Natural killer cell treated with Interleukin-12 subunit alpha and Interleukin-12 subunit beta and Interleukin-15 and Interleukin-18, amount 100 ng/mL, for 72 hours (primary cell): ENCODE data around the gene GAB4. TPM values are rescaled to one million over a fixed set of nuclear protein-coding genes. Genes with fewer than 3 reads are reported as not detected.
"Not testable (repeated sequence)": the region's sequence is repeated elsewhere in the genome, so short reads cannot be mapped to it uniquely, and the experiment has no call there.

ENCODE experiments used
- ATAC-seq, 2 donors: fragments of 150-1000 bp; cut with Tn5 transposase in 1 of 2; sonication (Bioruptor Pico), chemical (Tn5 transposase) in 1 of 2; 2 replicates each; pipeline ENCODE4 v1.10.0; 2021
- DNase-seq: peaks from one replicate; pipeline ENCODE4 v3.0.0; 2022; ENCODE audit warnings: low spot score
- H3K27ac Mint-ChIP-seq, 2 donors: 1 replicate in 1 of 2; 2 replicates in 1 of 2; pipeline ENCODE4 v1.8.0; 2022; ENCODE audit warnings: mixed read lengths in 2 of 2, mild to moderate bottlenecking in 1 of 2, moderate library complexity in 1 of 2
- H3K27me3 Mint-ChIP-seq, 2 donors: 1 replicate in 1 of 2; 2 replicates in 1 of 2; pipeline ENCODE4 v1.8.0; 2022; ENCODE audit warnings: mixed read lengths in 2 of 2
- H3K36me3 Mint-ChIP-seq: one replicate; pipeline ENCODE4 v1.8.0; 2022; ENCODE audit warnings: mixed read lengths
- H3K4me1 Mint-ChIP-seq, 2 donors: 1 replicate in 1 of 2; 2 replicates in 1 of 2; pipeline ENCODE4 v1.8.0; 2022; ENCODE audit warnings: low read depth in 2 of 2, mixed read lengths in 2 of 2, mild to moderate bottlenecking in 1 of 2
- H3K4me3 Mint-ChIP-seq: one replicate; pipeline ENCODE4 v1.8.0; 2022; ENCODE audit warnings: mixed read lengths
- H3K9me3 Mint-ChIP-seq: 2 replicates; pipeline ENCODE4 v1.8.0; 2022; ENCODE audit warnings: mixed read lengths
- total RNA-seq, 2 donors: library from RNA; stranded (reverse); gene quantifications; one replicate each; pipeline ENCODE4 v1.2.3, GENCODE V29; 2022

Gene GAB4
- total RNA-seq, 2 donors from 2014 or later = not detected

- H3K27ac Mint-ChIP-seq, H3K4me1 Mint-ChIP-seq, H3K36me3 Mint-ChIP-seq, DNase-seq, ATAC-seq, H3K9me3 Mint-ChIP-seq, H3K4me3 Mint-ChIP-seq: not testable (repeated sequence)
- peaks cover 15 to 25% of the 10 kb centered on the region in 2 donors for H3K27me3 Mint-ChIP-seq
Measured at GRCh38 chr22:17015552-17015951, 7.5 kb upstream of the GAB4 start.

GRCh38 chr22:17014101-17014440 is 6.0 kb upstream of the GAB4 start:
- not testable (repeated sequence) for H3K36me3 Mint-ChIP-seq, H3K27ac Mint-ChIP-seq, H3K4me1 Mint-ChIP-seq, H3K4me3 Mint-ChIP-seq, DNase-seq, H3K9me3 Mint-ChIP-seq, ATAC-seq
- H3K27me3 Mint-ChIP-seq = peaks cover 15 to 20% of the 10 kb centered on the region in 2 donors

GRCh38 chr22:17013396-17014100 is 5.5 kb upstream of the GAB4 start:
- no peaks in the 10 kb centered on the region for H3K9me3 Mint-ChIP-seq
- no peaks in the 10 kb centered on the region for H3K4me1 Mint-ChIP-seq
- DNase-seq (no peak), ATAC-seq (no peak)
- no peaks in the 10 kb centered on the region for H3K36me3 Mint-ChIP-seq
- no peak overlapping the region for H3K27ac Mint-ChIP-seq
- H3K27me3 Mint-ChIP-seq = peaks cover 15 to 20% of the 10 kb centered on the region in 2 donors
- no peak overlapping the region for H3K4me3 Mint-ChIP-seq

GRCh38 chr22:17012267-17012666 is 4.2 kb upstream of the GAB4 start:
- no peak for DNase-seq
- no peak for ATAC-seq
- Mint-ChIP-seq H3K9me3 (no peaks in the 10 kb centered on the region), H3K4me1 (no peaks in the 10 kb centered on the region), H3K27ac (no peak overlapping the region), H3K4me3 (no peak overlapping the region), H3K27me3 (peaks cover 11 to 23% of the 10 kb centered on the region in 2 donors), H3K36me3 (no peaks in the 10 kb centered on the region)

GRCh38 chr22:17009640-17010291 is 1.7 kb upstream of the GAB4 start:
- DNase-seq (no peak), ATAC-seq (peak in 1 of 2 donors; percentile 21)
- no peak overlapping the region for H3K27ac Mint-ChIP-seq
- no peaks in the 10 kb centered on the region for H3K9me3 Mint-ChIP-seq
- H3K4me3 Mint-ChIP-seq = no peak overlapping the region
- peaks cover 30 to 34% of the 10 kb centered on the region in 2 donors for H3K27me3 Mint-ChIP-seq
- no peaks in the 10 kb centered on the region for H3K4me1 Mint-ChIP-seq
- peaks cover 13% of the 10 kb centered on the region for H3K36me3 Mint-ChIP-seq

- H3K27ac Mint-ChIP-seq = no peak overlapping the region
- DNase-seq (no peak), ATAC-seq (no peak)
- H3K36me3 Mint-ChIP-seq = peaks cover 30% of the 10 kb centered on the region
- no peaks in the 10 kb centered on the region for H3K4me1 Mint-ChIP-seq
- no peaks in the 10 kb centered on the region for H3K9me3 Mint-ChIP-seq
- H3K27me3 Mint-ChIP-seq = peaks cover 40% of the 10 kb centered on the region in 2 donors
- no peak overlapping the region for H3K4me3 Mint-ChIP-seq
Measured at GRCh38 chr22:17007257-17007656, 765 bp downstream of the GAB4 start.

- peak in 1 of 2 donors; percentile 8 for ATAC-seq
- peaks cover 11% of the 10 kb centered on the region for H3K36me3 Mint-ChIP-seq
- no peak for DNase-seq
Measured at GRCh38 chr22:16989915-16990314, 18.1 kb downstream of the GAB4 start.

GRCh38 chr22:16988257-16988656 is 19.8 kb downstream of the GAB4 start:
- H3K36me3 Mint-ChIP-seq = peaks cover 18% of the 10 kb centered on the region
- no peaks in the 10 kb centered on the region for H3K4me1 Mint-ChIP-seq
- no peak overlapping the region for H3K4me3 Mint-ChIP-seq
- peaks cover 12 to 18% of the 10 kb centered on the region in 2 donors for H3K27me3 Mint-ChIP-seq
- no peak overlapping the region for H3K27ac Mint-ChIP-seq
- H3K9me3 Mint-ChIP-seq = peaks cover 6% of the 10 kb centered on the region
- no peak for ATAC-seq
- DNase-seq = no peak

More at GRCh38 chr22:16989915-16990314, 18.1 kb downstream of the GAB4 start:
- Mint-ChIP-seq H3K4me3 (no peak overlapping the region), H3K9me3 (no peaks in the 10 kb centered on the region), H3K27me3 (peaks cover 15 to 28% of the 10 kb centered on the region in 2 donors), H3K4me1 (no peaks in the 10 kb centered on the region), H3K27ac (no peak overlapping the region)

GRCh38 chr22:16987822-16988221 is 20.2 kb downstream of the GAB4 start:
- DNase-seq (no peak), ATAC-seq (peak in 1 of 2 donors; percentile 48)
- no peak overlapping the region for H3K27ac Mint-ChIP-seq
- H3K4me1 Mint-ChIP-seq = no peaks in the 10 kb centered on the region
- peaks cover 20% of the 10 kb centered on the region for H3K36me3 Mint-ChIP-seq
- H3K9me3 Mint-ChIP-seq = peaks cover 9% of the 10 kb centered on the region
- H3K4me3 Mint-ChIP-seq = no peak overlapping the region
- H3K27me3 Mint-ChIP-seq = peaks cover 12 to 18% of the 10 kb centered on the region in 2 donors

GRCh38 chr22:16975155-16975885 is 32.7 kb downstream of the GAB4 start:
- Mint-ChIP-seq H3K27ac (no peak overlapping the region), H3K27me3 (peaks cover 0 to 11% of the 10 kb centered on the region in 2 donors), H3K4me1 (peaks cover 29 to 38% of the 10 kb centered on the region in 2 donors), H3K4me3 (no peak overlapping the region), H3K36me3 (peaks cover 29% of the 10 kb centered on the region), H3K9me3 (peaks cover 11% of the 10 kb centered on the region)
- ATAC-seq (no peak), DNase-seq (no peak)

- peaks cover 25% of the 10 kb centered on the region for H3K36me3 Mint-ChIP-seq
- peak overlapping the region in 1 of 2 donors; percentile 43 for H3K27ac Mint-ChIP-seq
- peaks cover 35 to 45% of the 10 kb centered on the region in 2 donors for H3K4me1 Mint-ChIP-seq
- H3K9me3 Mint-ChIP-seq = peaks cover 11% of the 10 kb centered on the region
- DNase-seq (no peak), ATAC-seq (no peak)
- peak overlapping the region; percentile 18 for H3K4me3 Mint-ChIP-seq
- peaks cover 0 to 11% of the 10 kb centered on the region in 2 donors for H3K27me3 Mint-ChIP-seq
Measured at GRCh38 chr22:16974298-16975084, 33.5 kb downstream of the GAB4 start.

- Mint-ChIP-seq H3K27me3 (peaks cover 0 to 9% of the 10 kb centered on the region in 2 donors), H3K9me3 (peaks cover 11% of the 10 kb centered on the region), H3K4me3 (peak overlapping the region; percentile 18), H3K27ac (no peak overlapping the region), H3K4me1 (peaks cover 35 to 45% of the 10 kb centered on the region in 2 donors), H3K36me3 (peaks cover 19% of the 10 kb centered on the region)
- DNase-seq (no peak), ATAC-seq (no peak)
Measured at GRCh38 chr22:16973591-16974297, 34.3 kb downstream of the GAB4 start.

- no peak for ATAC-seq
- Mint-ChIP-seq H3K9me3 (peaks cover 3% of the 10 kb centered on the region), H3K4me3 (no peak overlapping the region), H3K27ac (no peak overlapping the region), H3K36me3 (peaks cover 11% of the 10 kb centered on the region), H3K4me1 (peaks cover 35 to 45% of the 10 kb centered on the region in 2 donors), H3K27me3 (peaks cover 0 to 9% of the 10 kb centered on the region in 2 donors)
- no peak for DNase-seq
Measured at GRCh38 chr22:16972311-16972710, 35.7 kb downstream of the GAB4 start.
